ENCODE data around the gene SLAMF1. TPM values are rescaled to one million over a fixed set of nuclear protein-coding genes. Genes with fewer than 3 reads are reported as not detected.
A peak's percentile ranks its signal among the peaks of the same experiment; 100 is the strongest.
"Not testable (repeated sequence)": the region's sequence is repeated elsewhere in the genome, so short reads cannot be mapped to it uniquely, and the experiment has no call there.

SLAMF1 gene
- total and polyA plus RNA-seq, 2 experiments from 2014 or later = not detected

- no peak for ATAC-seq
These were observed 81.3 kb downstream of the SLAMF1 start for GRCh38 chr1:160565564-160565963.

GRCh38 chr1:160563230-160563629 is 83.6 kb downstream of the SLAMF1 start:
- not testable (repeated sequence) for H3K27ac Mint-ChIP-seq

More at GRCh38 chr1:160565564-160565963, 81.3 kb downstream of the SLAMF1 start:
- no peaks in the 10 kb centered on the region for H3F3A ChIP-seq (replicated peaks; ENCODE audit: low read depth)
- H3K27ac Mint-ChIP-seq = no peak overlapping the region
- no peak overlapping the region for H3K4me3 ChIP-seq
- H3K36me3 ChIP-seq (ENCODE audit: insufficient read depth) = peaks cover 3% of the 10 kb centered on the region; the same call in 1 of the 2 replicates
- H3K4me2 ChIP-seq = no peak overlapping the region
- H3K79me2 ChIP-seq (replicated peaks; ENCODE audit: insufficient read depth) = no peaks in the 10 kb centered on the region
- H3K36me3 Mint-ChIP-seq (ENCODE audit: low read depth) = no peaks in the 10 kb centered on the region
- DNase-seq (ENCODE audit: low spot score) = no peak
- no peaks in the 10 kb centered on the region for H3K27me3 ChIP-seq (ENCODE audit: insufficient read depth)
- H3K27me3 Mint-ChIP-seq (ENCODE audit: insufficient read depth, low read depth, poor library complexity) = peaks cover 3% of the 10 kb centered on the region
- no peaks in the 10 kb centered on the region for H3K9me2 ChIP-seq (ENCODE audit: insufficient read depth)
- no peaks in the 10 kb centered on the region for H3K4me1 Mint-ChIP-seq
- H3K27ac ChIP-seq (ENCODE audit: low read depth) = no peak overlapping the region
- TF ChIP-seq JUNB (IDR thresholded peaks at IDR 0.05; ENCODE audit: unreplicated experiment) = no peak
- TF ChIP-seq CTCF (conservative IDR thresholded peaks at IDR 0.05; ENCODE audit: low read depth in 2 of 2) = no peak
- no peak overlapping the region for H3K4me3 Mint-ChIP-seq
- H2AFZ ChIP-seq = peak overlapping the region; percentile 87; the same call in 1 of the 2 replicates
- no peaks in the 10 kb centered on the region for H4K20me1 ChIP-seq (replicated peaks; ENCODE audit: insufficient read depth)
- no peaks in the 10 kb centered on the region for H3K4me1 ChIP-seq (ENCODE audit: insufficient read depth)
- peaks cover 16% of the 10 kb centered on the region for H3K9me3 Mint-ChIP-seq

GRCh38 chr1:160562745-160563144 is 84.1 kb downstream of the SLAMF1 start:
- not testable (repeated sequence) for H3K36me3 Mint-ChIP-seq (ENCODE audit: low read depth); H3K4me1 ChIP-seq (ENCODE audit: insufficient read depth); H3K27me3 Mint-ChIP-seq (ENCODE audit: insufficient read depth, low read depth, poor library complexity); H3K27me3 ChIP-seq (ENCODE audit: insufficient read depth); H3K27ac Mint-ChIP-seq; DNase-seq (ENCODE audit: low spot score); H3F3A ChIP-seq (replicated peaks; ENCODE audit: low read depth); H3K36me3 ChIP-seq (ENCODE audit: insufficient read depth); ATAC-seq; H3K79me2 ChIP-seq (replicated peaks; ENCODE audit: insufficient read depth); H3K27ac ChIP-seq (ENCODE audit: low read depth); H3K4me3 Mint-ChIP-seq; H3K4me3 ChIP-seq; H3K9me2 ChIP-seq (ENCODE audit: insufficient read depth); H2AFZ ChIP-seq; H3K4me2 ChIP-seq; H4K20me1 ChIP-seq (replicated peaks; ENCODE audit: insufficient read depth); H3K4me1 Mint-ChIP-seq
- peaks cover 16% of the 10 kb centered on the region for H3K9me3 Mint-ChIP-seq

More at GRCh38 chr1:160563230-160563629, 83.6 kb downstream of the SLAMF1 start:
- not testable (repeated sequence) for H3K36me3 ChIP-seq (ENCODE audit: insufficient read depth); H3K4me1 Mint-ChIP-seq; H3K27ac ChIP-seq (ENCODE audit: low read depth); H3F3A ChIP-seq (replicated peaks; ENCODE audit: low read depth); H3K4me3 ChIP-seq; H3K27me3 ChIP-seq (ENCODE audit: insufficient read depth); H3K27me3 Mint-ChIP-seq (ENCODE audit: insufficient read depth, low read depth, poor library complexity); H3K79me2 ChIP-seq (replicated peaks; ENCODE audit: insufficient read depth); H3K4me3 Mint-ChIP-seq; ATAC-seq; H4K20me1 ChIP-seq (replicated peaks; ENCODE audit: insufficient read depth); H2AFZ ChIP-seq; H3K4me1 ChIP-seq (ENCODE audit: insufficient read depth); H3K9me2 ChIP-seq (ENCODE audit: insufficient read depth); H3K36me3 Mint-ChIP-seq (ENCODE audit: low read depth); DNase-seq (ENCODE audit: low spot score); H3K4me2 ChIP-seq
- H3K9me3 Mint-ChIP-seq = peaks cover 16% of the 10 kb centered on the region

GRCh38 chr1:160560806-160561205 is 86.0 kb downstream of the SLAMF1 start:
- H3K27ac ChIP-seq (ENCODE audit: low read depth) = no peak overlapping the region
- Mint-ChIP-seq H3K27me3 (ENCODE audit: insufficient read depth, low read depth, poor library complexity) (no peaks in the 10 kb centered on the region), H3K4me1 (no peaks in the 10 kb centered on the region), H3K36me3 (ENCODE audit: low read depth) (no peaks in the 10 kb centered on the region), H3K27ac (no peak overlapping the region), H3K9me3 (peaks cover 16% of the 10 kb centered on the region), H3K4me3 (no peak overlapping the region)
- no peak overlapping the region for H3K4me3 ChIP-seq
- ATAC-seq (no peak), DNase-seq (ENCODE audit: low spot score) (no peak)
- H2AFZ ChIP-seq = no peak overlapping the region
- H3K4me1 ChIP-seq (ENCODE audit: insufficient read depth) = no peaks in the 10 kb centered on the region
- no peaks in the 10 kb centered on the region for H3K27me3 ChIP-seq (ENCODE audit: insufficient read depth)
- peaks cover 6% of the 10 kb centered on the region; the same call in 1 of the 2 replicates for H3K9me2 ChIP-seq (ENCODE audit: insufficient read depth)
- H3K79me2 ChIP-seq (replicated peaks; ENCODE audit: insufficient read depth) = no peaks in the 10 kb centered on the region
- H3K4me2 ChIP-seq = no peak overlapping the region
- H3K36me3 ChIP-seq (ENCODE audit: insufficient read depth) = peaks cover 3% of the 10 kb centered on the region; the same call in 1 of the 2 replicates
- H4K20me1 ChIP-seq (replicated peaks; ENCODE audit: insufficient read depth) = no peaks in the 10 kb centered on the region
- H3F3A ChIP-seq (replicated peaks; ENCODE audit: low read depth) = no peaks in the 10 kb centered on the region
- TF ChIP-seq JUNB (IDR thresholded peaks at IDR 0.05; ENCODE audit: unreplicated experiment) (no peak), REST (IDR thresholded peaks at IDR 0.05; ENCODE audit: unreplicated experiment) (no peak), CTCF (conservative IDR thresholded peaks at IDR 0.05; ENCODE audit: low read depth in 2 of 2) (no peak)

Data from GM23338 (cell line).